Psoas muscle (tissue), 8 donors: ENCODE measurements around the gene COL2A1. TPM values are rescaled to one million over a fixed set of nuclear protein-coding genes. Genes with fewer than 3 reads are reported as not detected.

Experiments used
- ATAC-seq, 4 donors: fragments of 200-7000 bp; cut with Tn5 transposase; one replicate each; pipeline ENCODE4 v1.9.1; 2020; ENCODE audit warnings: moderate library complexity in 3 of 4, mild to moderate bottlenecking in 2 of 4
- DNase-seq, 2 donors: peaks; one replicate each; pipeline ENCODE4 v3.0.0-alpha.2; 2020
- H3K27ac ChIP-seq: fragments of 200-600 bp; one replicate; pipeline ENCODE4 v1.8.0; 2022
- H3K27me3 ChIP-seq, 3 donors: fragments of 200-600 bp in 1 of 3; one replicate each; pipeline versions ENCODE4 v1.6.1 to v1.8.0; 2013 to 2022; ENCODE audit warnings: low read length in 2 of 3, mild to moderate bottlenecking in 2 of 3, moderate library complexity in 1 of 3; ENCODE audit not compliant: insufficient read depth in 3 of 3
- H3K36me3 ChIP-seq, 2 donors: fragments of 200-600 bp in 1 of 2; one replicate each; pipeline versions ENCODE4 v1.6.1 to v1.8.0; 2013 to 2022; ENCODE audit warnings: low read depth in 1 of 2, mild to moderate bottlenecking in 1 of 2, moderate library complexity in 1 of 2; ENCODE audit not compliant: insufficient read depth in 1 of 2
- H3K4me1 ChIP-seq: fragments of 200-600 bp; one replicate; pipeline ENCODE4 v1.8.0; 2022
- H3K4me3 ChIP-seq: fragments of 200-600 bp; one replicate; pipeline ENCODE4 v1.8.0; 2022; ENCODE audit warnings: mild to moderate bottlenecking
- H3K9me3 ChIP-seq: fragments of 200-600 bp; one replicate; pipeline ENCODE4 v1.8.0; 2022
- CTCF ChIP-seq: fragments of 200-600 bp; IDR thresholded peaks from one replicate; pipeline ENCODE4 v1.8.0; 2022; ENCODE audit warnings: antibody characterized with exemption
- WGBS, 3 donors: extraction: QIAGEN DNeasy Blood & Tissue Kit; methylation state at CpG; one replicate each; pipeline versions ENCODE4 v1.1.6 to v1.1.7; 2013; 5-methylcytosine and 5-hydroxymethylcytosine counted together
- intact Hi-C, 2 donors: fragments of 100-400 bp; cut with DNase I; formaldehyde crosslinking; loops; one replicate each; pipeline versions ENCODE4 v1.11.0 to v1.14.2; 2022
- polyA plus RNA-seq, 3 donors: library from polyadenylated mRNA; stranded (reverse); fragments of 200-250 nt; gene quantifications; one replicate each; pipeline ENCODE4 v1.2.3, GENCODE V29; 2013
- total RNA-seq, 4 donors: library from RNA; stranded (reverse); fragmentation: NEBNext Ultra II Directional in 2 of 4; extraction: Animal tissue kit (Norgen Biotek cat#: 25700) in 2 of 4; gene quantifications; one replicate each; pipeline versions ENCODE4 v1.2.1 to v1.2.4, GENCODE V29; 2021 to 2023
- donor health status: healthy with polysubstance abuse.
- donor health status: DM: no; HTN: no; CAD: no; lungs with moderate emphysema.
- donor health status: Bipolar disorder and iron deficiency.
- donor health status: healthy.
- donor health status: DM: yes; HTN: yes; CAD: no.
- donor health status: DM: no; HTN: no; CAD: no.
- donor health status: DM: no; HTN: no; CAD: no.
- donor health status: DM: yes; HTN: yes; CAD: no.

The COL2A1 gene
- total and polyA plus RNA-seq, 7 donors: 0.06 to 0.41 (median 0.07) TPM; not detected in 4

- intact Hi-C loops: no loop called here
- WGBS, 3 donors: 69 to 78% (median 76%) methylated on average over 5 of the region's 5 CpGs
- DNase-seq (no peak), ATAC-seq (no peak)
- no peaks in the 10 kb centered on the region for H3K27me3 ChIP-seq
- no peaks in the 10 kb centered on the region for H3K36me3 ChIP-seq
- H3K4me1 ChIP-seq: no peaks in the 10 kb centered on the region
- TF ChIP-seq CTCF: no peak
- no peaks in the 10 kb centered on the region for H3K9me3 ChIP-seq
- H3K4me3 ChIP-seq: no peak overlapping the region
- H3K27ac ChIP-seq: no peak overlapping the region
Observed at GRCh38 chr12:47982311-47982710, 22.0 kb downstream of the COL2A1 start.

- no peak overlapping the region for H3K4me3 ChIP-seq
- ATAC-seq: no peak
- H3K27ac ChIP-seq: no peak overlapping the region
- H3K27me3 ChIP-seq: no peaks in the 10 kb centered on the region
- no peaks in the 10 kb centered on the region for H3K9me3 ChIP-seq
- no peaks in the 10 kb centered on the region for H3K36me3 ChIP-seq
- intact Hi-C loops: no loop called here
- 80 to 84% (median 84%) methylated on average over 17 to 20 of the region's 20 CpGs for WGBS, 3 donors
- no peak for TF ChIP-seq CTCF
- no peaks in the 10 kb centered on the region for H3K4me1 ChIP-seq
- DNase-seq: peak in 1 of 2 donors; percentile 39
Observed at GRCh38 chr12:47981496-47982260, 22.6 kb downstream of the COL2A1 start.

- no peaks in the 10 kb centered on the region for H3K27me3 ChIP-seq
- TF ChIP-seq CTCF: no peak
- intact Hi-C loops: no loop called here
- H3K4me3 ChIP-seq: no peak overlapping the region
- no peak for ATAC-seq
- no peaks in the 10 kb centered on the region for H3K36me3 ChIP-seq
- H3K9me3 ChIP-seq: no peaks in the 10 kb centered on the region
- WGBS, 3 donors: 80 to 88% (median 84%) methylated on average over 16 to 17 of the region's 17 CpGs
- H3K4me1 ChIP-seq: no peaks in the 10 kb centered on the region
- DNase-seq: no peak
- no peak overlapping the region for H3K27ac ChIP-seq
Observed at GRCh38 chr12:47980779-47981495, 23.3 kb downstream of the COL2A1 start.

- ATAC-seq (no peak), DNase-seq (no peak)
- TF ChIP-seq CTCF: no peak
- H3K9me3 ChIP-seq: no peaks in the 10 kb centered on the region
- WGBS, 3 donors: 85 to 94% (median 89%) methylated on average over 7 of the region's 7 CpGs
- H3K4me3 ChIP-seq: no peak overlapping the region
- no peak overlapping the region for H3K27ac ChIP-seq
- no peaks in the 10 kb centered on the region for H3K27me3 ChIP-seq
- intact Hi-C loops: no loop called here
- no peaks in the 10 kb centered on the region for H3K4me1 ChIP-seq
- H3K36me3 ChIP-seq: no peaks in the 10 kb centered on the region
Observed at GRCh38 chr12:47980197-47980596, 24.1 kb downstream of the COL2A1 start.
